Left renal pelvis (tissue), 4 donors: ENCODE results near the gene CACNA2D3. TPM values are rescaled to one million over a fixed set of nuclear protein-coding genes. Genes with fewer than 3 reads are reported as not detected.

ENCODE experiments used
- DNase-seq, 4 donors: peaks; one replicate each; pipeline ENCODE4 v3.0.0-alpha.2; 2013; ENCODE audit warnings: low read depth in 4 of 4, low spot score in 3 of 4
- polyA plus RNA-seq, 4 donors: library from polyadenylated mRNA; unstranded; fragments of 120-200 nt; gene quantifications; one replicate each; pipeline ENCODE4 v1.2.1, GENCODE V29; 2013; ENCODE audit not compliant: insufficient read length in 4 of 4

The CACNA2D3 gene
- polyA plus RNA-seq, 4 donors, result 1.6 to 3.2 (median 2.3) TPM

DNA sequence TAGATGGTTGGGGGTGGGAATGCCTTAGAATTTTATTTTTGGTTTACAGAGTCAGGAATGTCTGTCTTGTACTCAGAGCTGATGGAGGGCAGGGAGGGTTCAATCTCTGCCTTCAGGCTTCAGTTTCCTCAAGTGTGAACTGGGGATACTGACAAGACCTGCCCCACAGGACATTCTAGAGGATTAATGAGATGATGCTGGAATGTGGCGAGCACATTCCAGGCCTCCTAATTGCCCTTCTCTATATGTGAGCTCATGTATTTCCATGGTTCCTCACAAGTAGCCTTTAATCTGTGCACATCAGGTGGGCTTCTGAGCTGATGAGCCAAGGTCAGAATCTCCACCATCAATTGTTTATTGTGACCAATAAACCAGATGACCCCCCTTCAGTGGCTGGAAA is 90.4 kb downstream of the CACNA2D3 start:
- DNase-seq, result no peak

DNA sequence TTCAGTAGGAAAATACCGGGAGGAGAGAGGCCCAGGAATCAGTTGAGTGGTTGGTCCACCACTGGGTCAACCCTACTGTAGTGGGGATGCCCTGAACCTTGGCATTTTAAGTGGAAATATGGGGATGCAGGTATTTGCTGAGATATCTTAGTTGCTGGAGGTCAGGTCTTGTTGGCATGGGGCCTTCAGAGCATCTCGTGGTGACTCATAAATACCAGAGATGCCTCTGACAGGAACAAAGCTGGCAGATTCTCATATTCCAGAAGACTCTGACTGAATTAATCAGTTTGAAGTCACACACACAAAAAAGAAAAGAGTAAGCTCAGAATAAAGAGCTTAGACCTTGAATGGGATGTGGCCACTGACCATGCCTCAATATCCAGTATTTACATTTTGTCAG is 91.6 kb downstream of the CACNA2D3 start:
- DNase-seq, result no peak

DNA sequence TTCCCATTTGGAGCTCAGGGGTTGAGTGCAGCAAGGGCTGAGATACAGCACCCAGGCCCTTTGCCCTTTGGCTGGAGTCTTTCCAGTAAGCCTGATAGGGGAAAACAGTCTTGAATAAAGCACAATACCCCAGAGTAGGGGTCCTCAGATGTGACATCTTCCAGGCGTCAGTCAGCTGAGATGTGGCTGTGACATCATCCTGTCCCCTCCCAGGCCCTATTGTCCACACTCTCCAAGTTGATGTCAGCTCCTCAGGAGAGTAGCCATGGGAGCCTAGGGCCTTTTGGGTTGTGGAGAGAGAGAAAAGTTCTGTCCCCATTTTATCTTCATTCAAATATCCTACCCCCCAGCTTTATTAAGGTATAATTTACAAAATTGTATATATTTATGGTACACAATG is 92.5 kb downstream of the CACNA2D3 start:
- no peak for DNase-seq

DNA sequence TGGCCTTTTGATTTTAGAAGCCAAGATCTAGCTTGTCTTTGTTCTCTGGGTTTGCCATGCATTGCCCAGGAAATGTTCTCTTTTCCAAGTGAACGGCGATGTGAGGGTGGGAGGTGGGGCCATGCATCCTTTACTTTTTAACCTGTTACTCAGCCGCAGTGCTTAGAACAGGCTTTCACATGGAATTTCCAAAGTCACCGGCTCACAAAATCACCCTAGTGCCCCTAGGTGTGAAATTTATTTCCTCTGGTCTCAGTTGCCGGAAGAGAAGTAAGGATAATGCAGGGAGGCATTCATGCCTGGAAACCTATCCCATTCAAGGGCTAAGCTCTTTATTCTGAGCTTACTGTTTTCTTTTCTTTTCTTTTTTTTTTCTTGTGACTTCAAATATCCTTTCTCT is 93.2 kb downstream of the CACNA2D3 start:
- DNase-seq, result no peak

DNA sequence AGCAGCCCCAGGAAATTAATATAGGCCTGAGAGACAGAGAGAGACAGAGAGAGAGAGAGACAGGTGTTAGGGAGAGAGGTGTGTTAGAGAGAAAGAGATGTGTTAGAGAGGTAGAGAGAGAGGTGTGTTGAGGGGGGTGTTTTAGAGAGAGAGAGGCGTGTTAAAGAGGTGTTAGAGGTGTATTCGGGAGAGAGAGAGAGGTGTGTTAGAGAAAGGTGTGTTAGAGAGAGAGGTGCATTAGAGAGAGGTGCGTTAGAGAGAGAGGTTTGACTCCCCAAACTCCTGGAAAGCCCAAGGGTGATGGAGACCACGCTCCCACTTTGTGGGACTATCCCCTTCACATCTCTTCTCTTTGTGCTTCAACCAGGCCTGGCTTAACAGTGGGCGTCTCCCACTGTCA is 95.5 kb downstream of the CACNA2D3 start:
- no peak for DNase-seq

DNA sequence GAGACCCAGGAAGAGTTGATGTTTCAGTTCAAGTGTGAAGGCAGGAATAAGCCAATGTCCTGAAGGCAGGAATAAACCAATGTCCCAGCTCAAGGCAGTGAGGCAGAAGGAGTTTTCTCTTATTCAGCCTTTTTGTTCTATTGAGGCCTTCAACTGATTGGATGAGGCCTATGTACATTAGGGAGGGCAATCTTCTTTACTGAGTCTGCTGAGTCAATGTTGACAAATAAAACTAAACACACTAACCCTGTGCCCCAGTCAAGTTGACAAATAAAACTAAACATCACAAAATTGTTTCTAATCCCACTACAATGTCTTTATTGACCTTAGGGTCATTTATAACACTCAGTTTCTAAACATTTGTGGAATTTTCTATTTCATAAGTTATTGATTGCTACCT is 100.0 kb downstream of the CACNA2D3 start:
- DNase-seq, result no peak

DNA sequence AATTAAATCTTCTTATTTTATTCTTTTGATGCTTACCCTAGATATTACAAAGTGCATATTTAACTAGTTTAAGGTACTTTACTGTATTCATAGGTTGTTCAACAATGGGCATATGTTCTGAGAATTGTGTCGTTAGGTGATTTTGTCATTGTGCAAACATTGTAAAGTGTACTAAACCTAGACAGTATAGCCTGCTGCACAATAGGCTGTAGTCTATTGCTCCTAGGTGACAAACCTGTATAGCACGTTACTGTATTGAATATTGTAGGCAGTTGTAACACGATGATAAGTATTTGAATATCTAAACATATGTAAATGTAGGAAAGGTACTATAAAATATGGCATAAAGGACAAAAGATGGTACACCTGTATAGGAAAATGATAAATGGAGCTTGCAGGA is 100.7 kb downstream of the CACNA2D3 start:
- no peak for DNase-seq

DNA sequence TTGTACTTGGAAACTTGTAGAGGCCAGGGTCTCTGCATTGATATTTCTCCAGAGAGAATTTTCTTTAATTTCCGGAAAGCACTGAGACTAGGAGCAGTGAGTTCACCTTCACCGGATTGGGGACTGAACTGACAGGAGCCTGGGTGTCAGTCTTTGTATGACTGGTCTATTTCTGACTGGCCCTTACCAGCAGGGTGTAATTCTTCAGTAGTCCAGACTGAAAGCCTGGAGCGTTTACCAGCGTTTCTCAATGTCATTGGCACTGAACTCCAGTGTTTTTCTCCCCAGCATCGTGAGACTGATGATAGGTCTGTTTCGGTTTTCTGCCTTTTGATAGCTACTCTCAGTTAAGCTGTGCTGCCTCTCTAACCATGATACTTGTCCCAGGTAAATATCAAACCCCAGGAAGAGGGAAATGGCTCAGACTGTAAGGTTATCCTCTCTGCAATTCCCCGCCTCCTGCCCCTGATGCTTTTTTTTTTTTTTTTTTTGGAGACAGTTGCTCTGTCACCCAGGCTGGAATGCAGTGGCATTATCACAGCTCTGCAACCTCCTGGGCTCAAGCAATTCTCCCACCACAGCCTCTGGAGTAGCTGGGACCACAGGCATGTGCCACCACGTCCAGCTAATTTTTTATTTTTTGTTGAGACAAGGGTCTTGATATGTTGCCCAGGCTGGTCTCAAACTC is 103.6 kb downstream of the CACNA2D3 start:
- no peak for DNase-seq

DNA sequence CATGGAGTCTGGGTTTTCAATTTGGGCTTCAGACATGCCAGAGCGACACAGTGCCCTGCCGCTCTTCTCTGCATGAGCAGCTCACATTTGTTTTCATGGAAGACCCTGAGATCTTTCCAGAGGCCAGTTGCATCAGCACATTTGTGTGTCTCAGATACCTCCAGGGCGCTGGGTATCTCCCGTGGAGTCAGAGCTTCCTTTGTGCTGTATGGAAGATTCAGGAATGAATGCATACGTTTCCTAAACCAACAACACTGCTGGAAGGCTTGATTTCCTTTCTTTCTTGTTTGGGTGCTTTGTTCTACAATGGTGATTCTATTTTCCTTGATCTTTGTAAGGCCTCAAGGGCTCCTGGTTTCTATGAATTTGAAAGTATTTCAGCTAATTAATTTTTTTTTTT is 106.5 kb downstream of the CACNA2D3 start:
- DNase-seq, result no peak

DNA sequence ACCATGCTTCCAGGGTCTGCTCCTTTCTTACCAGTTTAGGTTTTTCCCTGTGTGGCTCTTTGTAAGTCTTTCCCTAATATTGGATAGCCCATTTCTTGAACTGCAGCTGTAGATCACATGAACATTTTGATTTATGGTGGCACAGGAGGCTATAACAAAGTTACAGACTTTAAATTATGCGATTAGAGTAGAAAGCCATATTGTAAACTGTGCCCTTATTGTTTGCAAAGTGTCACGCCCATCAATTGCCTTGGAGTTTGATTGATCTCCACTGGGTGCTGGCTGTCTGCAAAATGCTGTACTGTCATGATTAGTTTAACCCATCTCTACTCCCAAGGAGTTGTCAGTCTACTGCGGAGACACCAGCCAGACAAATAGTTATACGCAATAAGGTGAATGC is 110.3 kb downstream of the CACNA2D3 start:
- DNase-seq, result no peak

DNA sequence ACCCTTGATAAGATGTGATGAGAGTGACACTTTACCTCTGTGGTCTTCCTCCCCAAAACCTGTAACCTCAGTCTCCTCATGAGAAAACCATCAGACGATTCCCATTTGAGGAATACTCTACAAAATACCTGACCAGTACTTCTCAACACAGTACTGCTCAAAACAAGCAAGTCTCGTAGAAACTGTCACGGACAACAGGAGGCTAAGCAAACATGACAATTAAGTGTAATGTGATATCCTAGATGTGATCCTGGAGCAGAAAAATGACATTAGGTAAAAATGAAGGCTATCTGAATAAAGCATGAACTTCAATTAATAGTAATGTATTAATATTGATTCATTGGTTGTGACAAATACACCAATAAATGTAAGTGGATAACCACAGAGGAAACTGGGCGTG is 113.6 kb downstream of the CACNA2D3 start:
- DNase-seq, result no peak

DNA sequence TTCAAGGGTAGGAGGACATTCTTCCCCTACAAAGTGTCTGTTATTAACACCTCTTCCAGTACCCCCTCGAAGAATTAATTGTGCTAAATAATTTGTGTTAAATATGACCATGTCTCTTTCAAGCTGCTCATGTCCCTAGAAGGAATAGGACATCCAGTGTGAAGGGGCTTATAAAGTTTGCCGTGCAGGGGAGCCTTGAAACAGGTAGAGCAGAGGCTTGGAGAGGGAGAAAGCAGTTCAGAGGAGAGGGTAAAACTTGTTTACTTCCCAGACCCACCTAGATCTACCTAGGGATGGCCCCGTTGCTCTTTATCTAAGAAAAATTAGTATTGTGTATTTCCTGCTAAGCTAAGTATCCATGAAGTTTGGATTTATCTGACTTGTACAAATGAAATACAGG is 114.8 kb downstream of the CACNA2D3 start:
- DNase-seq, result no peak

DNA sequence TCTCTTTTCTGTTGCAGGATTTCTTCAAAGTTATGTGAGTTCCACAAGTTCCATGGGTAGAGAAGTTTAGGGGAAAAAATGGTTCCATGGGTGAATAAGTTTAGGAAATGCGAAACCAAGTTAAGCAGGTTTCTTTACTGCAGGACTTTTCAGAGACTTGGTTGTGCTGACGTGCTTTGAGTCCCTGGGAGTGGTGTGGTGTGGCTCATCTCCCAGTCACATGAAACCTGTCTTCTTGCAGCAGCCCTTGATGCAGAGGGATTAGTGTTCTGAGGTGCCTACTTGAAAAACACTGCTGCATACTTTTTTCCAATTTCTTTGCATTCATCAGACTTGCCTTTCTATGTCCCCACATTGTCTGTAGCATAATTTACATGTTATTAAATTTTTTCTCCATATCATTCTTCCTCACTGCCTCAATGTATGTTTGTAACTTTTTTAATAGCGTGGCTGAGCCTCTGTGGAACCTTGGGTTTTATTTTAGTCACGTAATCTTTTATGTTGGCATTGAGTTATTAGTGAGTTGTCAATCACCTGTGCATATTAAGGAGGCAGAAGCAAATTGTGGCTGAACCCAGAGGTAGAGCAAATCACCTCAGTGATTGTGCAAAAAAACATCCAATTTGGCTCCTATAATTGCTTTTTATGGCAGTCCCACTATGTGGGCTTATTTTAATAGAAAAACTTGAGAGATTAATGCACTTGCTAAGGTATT is 115.6 kb downstream of the CACNA2D3 start:
- DNase-seq, result no peak

DNA sequence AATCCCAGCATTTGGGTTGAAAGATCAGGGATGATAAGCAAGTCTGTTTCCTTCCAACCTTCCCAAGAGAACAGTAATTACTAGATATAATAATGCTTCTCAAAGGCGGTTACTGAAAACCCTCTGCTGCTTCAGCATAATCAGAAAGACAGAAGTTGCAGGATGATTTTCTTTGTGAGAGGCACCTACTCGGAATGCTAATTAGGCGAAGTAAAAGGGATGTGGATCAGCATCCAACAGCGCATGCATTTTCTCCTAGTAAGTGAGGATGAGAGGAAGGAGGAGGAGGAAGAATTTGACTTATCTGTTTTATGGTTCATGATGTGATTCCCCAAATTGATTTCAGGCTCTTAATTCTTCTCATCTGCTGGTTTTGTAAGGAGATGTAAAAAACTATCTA is 118.0 kb downstream of the CACNA2D3 start:
- no peak for DNase-seq

DNA sequence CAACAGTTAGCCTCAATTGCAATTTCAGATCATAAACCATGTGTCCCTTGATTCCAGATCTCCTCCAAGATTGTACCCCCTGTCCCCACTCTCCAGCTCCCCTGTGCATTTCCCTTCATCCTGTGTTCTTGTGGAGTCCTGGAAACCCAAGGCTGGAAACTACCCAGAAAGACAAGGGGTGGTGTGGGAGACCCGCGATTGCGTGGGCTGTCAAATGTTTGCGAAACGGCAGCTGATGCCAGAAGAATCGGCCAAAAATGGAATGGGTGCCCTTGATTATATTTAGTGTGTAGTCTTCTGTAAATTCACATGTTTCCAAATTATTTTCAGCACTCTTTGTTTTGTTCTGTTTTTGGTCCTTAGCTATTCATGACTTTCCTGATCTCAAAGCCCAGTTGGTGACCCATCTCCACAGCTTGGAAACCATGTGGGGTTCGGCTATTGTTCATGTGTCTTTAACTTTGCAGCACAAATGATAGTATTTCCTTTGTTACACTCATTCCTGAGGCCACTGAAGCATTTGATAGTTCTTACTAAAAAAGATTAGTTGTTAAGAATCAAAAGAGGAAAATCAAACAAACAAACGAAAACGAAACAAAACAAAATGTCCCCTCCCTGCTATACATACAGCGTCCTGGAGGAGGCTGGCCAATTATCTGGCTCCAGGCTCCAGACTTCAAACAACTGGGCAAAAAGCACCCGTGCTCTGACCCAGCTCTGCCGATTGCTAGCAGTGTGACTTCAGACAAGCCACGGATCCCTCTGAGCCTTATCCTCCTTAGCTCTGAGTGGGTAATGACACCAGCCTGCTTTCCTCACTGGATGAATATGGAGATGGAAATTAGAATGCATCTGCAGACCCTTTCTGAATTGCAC is 120.9 kb downstream of the CACNA2D3 start:
- DNase-seq, result no peak

DNA sequence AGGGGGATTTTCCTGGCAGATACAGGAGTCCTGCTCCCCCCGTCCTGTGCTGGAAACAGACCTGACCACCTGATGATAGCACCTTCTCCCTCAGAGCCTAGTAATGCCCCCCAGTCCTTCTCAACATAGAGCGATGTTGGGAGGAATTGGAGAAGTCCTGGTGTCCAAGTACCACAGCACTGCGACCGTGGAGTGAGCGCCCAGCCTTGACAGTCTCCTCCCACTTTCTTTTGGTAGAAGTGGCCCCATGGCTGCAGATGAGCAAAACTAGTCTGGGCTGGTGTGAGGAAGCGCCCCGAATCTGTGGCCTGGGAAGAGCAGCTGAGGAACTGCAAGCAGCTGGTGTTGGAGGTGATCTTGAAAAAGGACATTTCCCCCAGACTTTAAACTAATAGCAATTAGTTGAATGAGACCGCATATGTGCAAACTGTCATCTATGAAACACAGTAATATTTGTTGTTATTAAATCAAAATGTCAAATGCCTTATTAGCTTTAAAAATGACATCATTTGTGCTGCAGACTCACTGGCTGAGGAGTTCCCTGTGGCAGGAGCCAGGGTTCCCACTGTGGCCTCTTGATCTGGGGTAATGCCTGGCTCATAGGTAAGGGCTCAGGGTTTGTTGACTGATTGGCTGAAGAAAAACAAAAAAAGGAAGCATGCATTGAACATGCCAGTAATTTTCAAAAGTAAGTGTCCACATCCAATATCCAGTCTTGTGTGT is 121.8 kb downstream of the CACNA2D3 start:
- DNase-seq, result no peak

DNA sequence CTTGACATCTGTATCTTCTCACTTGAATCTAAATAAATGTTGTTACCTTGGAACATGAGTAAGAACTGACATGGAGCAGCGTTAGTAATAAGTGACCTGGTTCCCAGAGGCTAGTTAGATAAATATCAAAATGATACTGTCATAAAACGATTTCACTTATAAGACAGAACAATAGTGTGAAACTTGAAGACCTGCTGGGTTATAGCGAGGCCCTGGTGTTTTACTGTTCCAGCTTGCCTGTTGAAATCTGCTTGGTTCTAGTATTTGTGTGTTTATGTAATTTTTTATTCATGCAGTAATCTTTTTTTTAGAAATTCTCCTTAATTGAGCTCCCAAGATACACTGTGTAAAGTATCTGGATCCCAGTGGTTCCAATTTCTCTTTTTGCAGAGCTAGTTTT is 129.4 kb downstream of the CACNA2D3 start:
- DNase-seq, result no peak

DNA sequence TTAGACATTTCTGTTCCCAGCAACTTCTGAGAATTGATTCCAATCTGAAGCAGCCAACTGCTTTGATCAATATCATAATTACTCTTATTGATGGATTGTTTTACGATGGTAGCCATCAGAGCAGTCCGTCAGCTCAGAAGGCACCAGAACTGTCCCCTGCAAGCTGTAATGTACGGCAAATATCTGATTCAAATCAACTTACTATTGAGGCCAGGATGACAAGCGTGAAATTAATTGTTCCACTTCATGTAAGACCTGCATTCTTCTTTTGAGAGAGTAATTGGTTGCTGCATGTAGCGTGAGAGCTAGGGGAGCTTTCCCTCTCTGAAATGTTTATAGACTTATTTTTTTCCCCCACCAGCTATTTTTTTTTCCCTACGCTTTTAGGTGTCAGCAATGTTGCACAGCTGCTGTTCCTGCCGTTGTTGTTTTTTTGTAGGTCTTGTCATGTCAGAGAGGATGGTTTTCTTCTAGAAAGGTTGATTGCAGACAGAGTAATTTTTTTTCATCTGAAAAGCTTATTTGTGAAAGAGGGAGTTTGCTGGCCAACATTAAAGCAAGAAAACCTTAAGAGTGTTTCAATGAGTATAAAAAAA is 134.9 kb downstream of the CACNA2D3 start:
- no peak for DNase-seq

DNA sequence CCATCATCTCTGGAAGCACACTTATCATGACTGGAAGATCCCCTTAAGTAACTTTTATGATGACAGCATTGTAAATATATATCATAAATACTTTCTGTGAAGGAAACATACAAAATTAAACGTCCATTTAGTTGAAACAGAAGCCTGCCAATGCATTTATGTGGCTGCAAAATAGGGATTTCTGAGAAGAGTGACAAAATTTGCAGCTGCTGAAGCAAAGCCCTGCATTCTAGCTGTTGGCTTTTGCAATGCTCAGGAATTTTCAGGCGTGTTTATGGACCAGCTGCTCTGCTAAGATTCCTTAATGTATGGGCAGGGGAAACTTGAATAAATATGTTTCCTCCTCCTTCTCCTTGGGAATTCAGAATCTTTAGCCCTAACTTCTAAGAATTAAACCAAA is 137.3 kb downstream of the CACNA2D3 start:
- no peak for DNase-seq

DNA sequence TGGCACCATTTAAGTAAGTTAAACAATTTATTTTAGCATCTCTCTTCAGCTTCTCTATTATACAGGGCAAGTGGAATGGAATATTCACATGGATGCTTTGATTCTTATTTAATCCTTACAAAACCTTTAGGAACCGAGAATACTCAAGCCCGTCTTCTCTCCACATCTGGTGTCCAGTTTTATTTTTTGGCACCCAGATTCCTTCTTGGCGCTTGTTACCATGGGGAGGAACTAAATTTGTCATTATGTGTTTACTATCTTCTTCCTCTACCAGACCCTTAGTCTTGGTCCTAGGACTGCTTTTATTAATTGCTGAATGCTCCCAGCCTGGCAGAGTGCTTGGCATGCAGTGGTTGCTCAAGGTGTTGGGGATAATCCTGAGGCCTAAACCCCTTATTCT is 138.8 kb downstream of the CACNA2D3 start:
- DNase-seq, result no peak

DNA sequence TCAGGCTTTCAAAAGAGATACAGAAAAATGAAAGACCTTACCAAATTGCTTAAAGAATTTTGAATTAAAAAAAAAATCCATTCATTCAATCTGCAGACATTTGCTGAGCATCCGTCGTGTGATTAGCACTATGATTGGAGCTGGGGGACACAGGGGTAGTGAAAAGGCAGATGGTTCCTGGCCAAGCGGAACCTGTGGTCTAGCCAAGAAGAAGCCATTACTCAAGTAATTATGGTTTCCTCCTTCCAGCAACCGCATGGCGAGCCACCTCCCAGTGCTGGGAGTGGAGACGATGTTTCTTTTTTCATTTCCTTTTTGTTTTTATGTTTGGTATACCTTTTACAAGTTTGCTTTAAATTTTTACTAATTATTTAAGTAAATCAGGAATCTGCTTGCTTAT is 140.2 kb downstream of the CACNA2D3 start:
- DNase-seq, result no peak
